Vagina (tissue), 2 donors: Measurements from ENCODE around the gene SLC13A3. TPM values are rescaled to one million over a fixed set of nuclear protein-coding genes. Genes with fewer than 3 reads are reported as not detected.

Source experiments
- DNase-seq, 2 donors: peaks; one replicate each; pipeline ENCODE4 v3.0.0-alpha.2; 2017; ENCODE audit errors: extremely low spot score in 2 of 2
- H3K27ac ChIP-seq: fragments of 200-600 bp; sonication (generic); one replicate; pipeline ENCODE4 v1.5.1; 2019
- H3K27me3 ChIP-seq: fragments of 200-600 bp; sonication (generic); one replicate; pipeline ENCODE4 v1.5.1; 2019
- H3K36me3 ChIP-seq, 2 donors: fragments of 200-600 bp; sonication (generic); one replicate each; pipeline ENCODE4 v1.5.1; 2017 to 2019
- H3K4me1 ChIP-seq: fragments of 200-600 bp; sonication (generic); one replicate; pipeline ENCODE4 v1.5.1; 2019
- H3K4me3 ChIP-seq, 2 donors: fragments of 200-600 bp; sonication (generic); 1 replicate in 1 of 2; 2 replicates in 1 of 2; pipeline ENCODE4 v1.5.1; 2016 to 2019
- H3K9me3 ChIP-seq: fragments of 200-600 bp; sonication (generic); one replicate; pipeline ENCODE4 v1.5.1; 2019
- CTCF ChIP-seq, 3 experiments: fragments of 450-650 bp in 2 of 3; fragments of 200-600 bp in 1 of 3; sonication (generic) in 1 of 3; IDR thresholded peaks; one replicate each; pipeline ENCODE4 v1.5.1; 2017 to 2019; ENCODE audit warnings: antibody characterized with exemption in 3 of 3, mild to moderate bottlenecking in 2 of 3, moderate library complexity in 2 of 3
- POLR2A ChIP-seq, 2 donors: fragments of 450-650 bp; IDR thresholded peaks; one replicate each; pipeline ENCODE4 v1.6.1; 2017; ENCODE audit warnings: antibody characterized with exemption in 2 of 2, mild to moderate bottlenecking in 2 of 2, moderate library complexity in 2 of 2
- POLR2AphosphoS5 ChIP-seq, 2 donors: sonication (generic); formaldehyde crosslinking; IDR thresholded peaks; one replicate each; pipeline ENCODE4 v1.9.0; 2017; ENCODE audit warnings: antibody characterized with exemption in 2 of 2, mild to moderate bottlenecking in 2 of 2, low read depth in 1 of 2; ENCODE audit not compliant: insufficient read depth in 1 of 2
- intact Hi-C: fragments of 100-400 bp; cut with DNase I; formaldehyde crosslinking; loops from one replicate; pipeline ENCODE4 v1.15.1; 2023
- total RNA-seq: library from RNA; depleted of rRNA; stranded (reverse); fragments of >200 nt; gene quantifications from one replicate; pipeline ENCODE4 v1.2.3, GENCODE V29; 2016

SLC13A3 gene
- total RNA-seq, 1 donor from 2014 or later = 1.2 TPM

GRCh38 chr20:46661659-46662058 is 10.4 kb upstream of the SLC13A3 start:
- H3K9me3 ChIP-seq = no peaks in the 10 kb centered on the region
- H3K4me1 ChIP-seq = no peaks in the 10 kb centered on the region
- no peak overlapping the region for H3K27ac ChIP-seq
- H3K36me3 ChIP-seq = no peaks in the 10 kb centered on the region
- peak in 1 of 2 donors; percentile 16 for DNase-seq
- TF ChIP-seq POLR2A (IDR thresholded peaks at IDR 0.05) = no peak
- no peak for TF ChIP-seq CTCF (IDR thresholded peaks at IDR 0.05)
- intact Hi-C loops = no loop called here
- H3K4me3 ChIP-seq = no peak overlapping the region
- no peaks in the 10 kb centered on the region for H3K27me3 ChIP-seq

DNA sequence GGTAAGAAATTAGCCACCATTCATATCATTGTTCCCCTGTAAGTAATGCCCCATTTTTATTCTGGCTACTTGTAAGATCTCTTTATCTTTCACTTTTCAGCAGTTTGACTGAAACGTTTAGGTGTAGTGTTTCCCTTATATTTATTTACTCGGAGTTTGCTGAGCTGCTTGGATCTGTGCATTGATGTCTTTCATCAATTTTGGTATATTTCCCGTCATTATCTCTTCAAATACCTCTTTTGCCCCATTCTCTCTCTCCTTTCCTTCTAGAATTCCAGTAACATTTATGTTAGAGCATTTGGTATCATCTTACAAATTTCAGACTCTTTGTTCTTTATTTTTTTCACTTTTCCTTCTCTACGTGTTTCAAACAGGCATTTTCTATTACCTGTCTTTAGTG is 9.2 kb upstream of the SLC13A3 start:
- no peak for TF ChIP-seq POLR2AphosphoS5 (IDR thresholded peaks at IDR 0.05; ENCODE audit: insufficient read depth in 1 of 2, low read depth in 1 of 2)
- TF ChIP-seq CTCF (IDR thresholded peaks at IDR 0.05) = no peak
- TF ChIP-seq POLR2A (IDR thresholded peaks at IDR 0.05) = no peak
- Histone ChIP-seq H3K27ac (no peak overlapping the region), H3K4me1 (no peaks in the 10 kb centered on the region), H3K4me3 (no peak overlapping the region), H3K9me3 (no peaks in the 10 kb centered on the region), H3K27me3 (no peaks in the 10 kb centered on the region), H3K36me3 (no peaks in the 10 kb centered on the region)
- intact Hi-C loops = no loop called here
- DNase-seq = no peak

- Histone ChIP-seq H3K36me3 (no peaks in the 10 kb centered on the region), H3K4me1 (no peaks in the 10 kb centered on the region), H3K27ac (no peak overlapping the region), H3K4me3 (no peak overlapping the region), H3K27me3 (no peaks in the 10 kb centered on the region), H3K9me3 (no peaks in the 10 kb centered on the region)
- peak in 1 of 2 donors; percentile 42 for DNase-seq
- intact Hi-C loops = no loop called here
- TF ChIP-seq POLR2AphosphoS5 (IDR thresholded peaks at IDR 0.05; ENCODE audit: insufficient read depth in 1 of 2, low read depth in 1 of 2) (no peak), CTCF (IDR thresholded peaks at IDR 0.05) (no peak), POLR2A (IDR thresholded peaks at IDR 0.05) (no peak)
Measured at GRCh38 chr20:46657618-46658017, 6.4 kb upstream of the SLC13A3 start.

- no peaks in the 10 kb centered on the region for H3K27me3 ChIP-seq
- H3K4me1 ChIP-seq = no peaks in the 10 kb centered on the region
- H3K9me3 ChIP-seq = no peaks in the 10 kb centered on the region
- no peak overlapping the region for H3K27ac ChIP-seq
- peak in 1 of 2 donors; percentile 20 for DNase-seq
- intact Hi-C loops = no loop called here
- H3K36me3 ChIP-seq = no peaks in the 10 kb centered on the region
- no peak for TF ChIP-seq CTCF (IDR thresholded peaks at IDR 0.05)
- no peak for TF ChIP-seq POLR2A (IDR thresholded peaks at IDR 0.05)
- TF ChIP-seq POLR2AphosphoS5 (IDR thresholded peaks at IDR 0.05; ENCODE audit: insufficient read depth in 1 of 2, low read depth in 1 of 2) = no peak
- H3K4me3 ChIP-seq = no peak overlapping the region
Measured at GRCh38 chr20:46657137-46657536, 5.9 kb upstream of the SLC13A3 start.

DNA sequence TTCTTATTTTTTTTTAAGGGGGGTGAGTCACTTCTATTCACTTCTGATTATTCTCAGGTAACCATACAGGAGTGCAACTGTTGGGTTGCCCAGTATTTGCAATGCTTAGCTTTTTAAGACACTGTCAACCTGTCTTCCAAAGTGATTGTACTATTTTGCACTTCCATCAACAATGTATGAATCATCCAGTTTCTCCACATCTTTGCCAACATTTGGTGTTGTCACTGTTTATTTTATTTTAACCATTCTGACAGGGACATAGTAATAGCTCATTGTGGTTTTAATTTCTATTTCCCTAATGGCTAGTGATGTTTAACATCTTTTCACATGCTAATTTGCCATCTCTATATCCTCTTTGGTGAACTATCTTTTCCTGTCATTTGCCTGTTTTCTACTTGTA is 1.4 kb upstream of the SLC13A3 start:
- intact Hi-C loops = no loop called here
- no peak for TF ChIP-seq POLR2A (IDR thresholded peaks at IDR 0.05)
- TF ChIP-seq POLR2AphosphoS5 (IDR thresholded peaks at IDR 0.05; ENCODE audit: insufficient read depth in 1 of 2, low read depth in 1 of 2) = no peak
- no peak for TF ChIP-seq CTCF (IDR thresholded peaks at IDR 0.05)
- Histone ChIP-seq H3K4me1 (no peaks in the 10 kb centered on the region), H3K27me3 (no peaks in the 10 kb centered on the region), H3K36me3 (no peaks in the 10 kb centered on the region), H3K4me3 (no peak overlapping the region), H3K27ac (no peak overlapping the region), H3K9me3 (no peaks in the 10 kb centered on the region)
- DNase-seq = no peak
